KMS-11 (cell line): Measurements from ENCODE around the gene ACTN4.

Experiments
- H2AFZ ChIP-seq: fragments of 200-600 bp; sonication (generic); 2 replicates; pipeline ENCODE4 v1.6.1; 2016; ENCODE audit warnings: antibody characterized with exemption, mixed run types, low read depth
- H3K27ac ChIP-seq: fragments of 200-600 bp; sonication (generic); 2 replicates; pipeline ENCODE4 v1.6.1; 2016; ENCODE audit warnings: mild to moderate bottlenecking, mixed run types
- H3K27me3 ChIP-seq: fragments of 200-600 bp; sonication (generic); 2 replicates; pipeline ENCODE4 v1.6.1; 2017; ENCODE audit warnings: mild to moderate bottlenecking, low read depth, mixed run types, moderate library complexity; ENCODE audit not compliant: insufficient read depth
- H3K36me3 ChIP-seq: fragments of 200-600 bp; sonication (generic); 2 replicates; pipeline ENCODE4 v1.6.1; 2017; ENCODE audit warnings: mild to moderate bottlenecking, mixed run types; ENCODE audit not compliant: insufficient read depth
- H3K4me1 ChIP-seq: fragments of 200-600 bp; sonication (generic); 2 replicates; pipeline ENCODE4 v1.6.1; 2016; ENCODE audit warnings: mild to moderate bottlenecking, low read depth, mixed run types; ENCODE audit not compliant: poor library complexity, severe bottlenecking
- H3K4me2 ChIP-seq: fragments of 200-600 bp; sonication (generic); 2 replicates; pipeline ENCODE4 v1.7.0; 2016; ENCODE audit warnings: mild to moderate bottlenecking, mixed run types
- H3K4me3 ChIP-seq: fragments of 200-600 bp; sonication (generic); IDR thresholded peaks from 2 replicates; pipeline ENCODE4 v1.6.1; 2017; ENCODE audit warnings: low read depth, low read length, mixed read lengths; ENCODE audit not compliant: insufficient read depth
- H3K79me2 ChIP-seq: fragments of 200-600 bp; sonication (generic); 2 replicates; pipeline ENCODE4 v1.6.1; 2016; ENCODE audit warnings: low read depth, mixed run types; ENCODE audit not compliant: insufficient read depth
- H3K9ac ChIP-seq: fragments of 200-600 bp; sonication (generic); 2 replicates; pipeline ENCODE4 v1.6.1; 2016; ENCODE audit warnings: mild to moderate bottlenecking, mixed run types
- H4K20me1 ChIP-seq: fragments of 200-600 bp; sonication (generic); 2 replicates; pipeline ENCODE4 v1.6.1; 2016; ENCODE audit warnings: mild to moderate bottlenecking, mixed run types; ENCODE audit not compliant: insufficient read depth
- CTCF ChIP-seq: fragments of 200-600 bp; sonication (generic); conservative IDR thresholded peaks from 2 replicates; pipeline ENCODE4 v1.6.1; 2017; ENCODE audit warnings: low read depth, mild to moderate bottlenecking, antibody characterized with exemption, low read length, moderate library complexity, mixed read lengths

The ACTN4 gene

GRCh38 chr19:38707512-38708114 lies 60.2 kb downstream of the ACTN4 start:
- no peaks in the 10 kb centered on the region for H3K4me1 ChIP-seq
- H3K9ac ChIP-seq = no peak overlapping the region
- TF ChIP-seq CTCF = no peak
- H3K36me3 ChIP-seq = no peaks in the 10 kb centered on the region; the same call in 1 of the 2 replicates
- no peak overlapping the region for H3K4me3 ChIP-seq
- H4K20me1 ChIP-seq = no peaks in the 10 kb centered on the region
- no peak overlapping the region for H3K27ac ChIP-seq
- H3K27me3 ChIP-seq = no peaks in the 10 kb centered on the region
- H2AFZ ChIP-seq = no peak overlapping the region
- no peaks in the 10 kb centered on the region for H3K79me2 ChIP-seq
- no peak overlapping the region for H3K4me2 ChIP-seq

DNA sequence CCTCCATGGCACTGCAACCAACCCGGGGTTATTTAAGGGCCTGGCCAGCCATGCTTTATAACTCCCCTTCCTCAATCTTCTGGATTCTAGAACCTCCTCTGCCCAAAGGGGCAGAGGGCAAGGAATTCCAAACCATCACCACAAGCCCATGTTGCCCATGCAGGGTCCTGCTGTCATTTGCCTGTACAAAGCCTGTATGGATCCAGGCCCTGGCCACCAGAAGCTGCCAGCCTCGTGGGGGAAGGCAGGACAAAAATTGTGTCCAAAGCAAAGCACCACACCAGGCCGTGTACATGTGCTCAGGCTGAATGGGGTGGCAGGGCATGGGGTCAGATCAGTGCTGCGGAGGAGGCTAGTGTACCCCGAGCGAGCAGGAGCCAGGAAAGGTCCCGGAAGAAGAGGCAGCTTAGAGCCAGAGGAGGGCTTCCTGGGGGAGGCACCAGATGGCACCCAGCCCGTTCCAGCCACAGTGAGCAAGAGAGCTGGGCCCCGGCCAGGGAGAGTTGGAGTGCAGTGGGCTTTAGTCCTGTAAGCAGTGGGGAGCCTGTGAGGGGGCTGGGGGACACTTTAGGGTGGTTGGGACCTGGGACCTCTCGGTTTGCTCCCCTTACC lies 61.1 kb downstream of the ACTN4 start:
- Histone ChIP-seq H3K9ac (no peak overlapping the region), H3K27ac (no peak overlapping the region), H3K79me2 (no peaks in the 10 kb centered on the region), H3K4me2 (no peak overlapping the region), H3K4me3 (no peak overlapping the region), H3K36me3 (no peaks in the 10 kb centered on the region; the same call in 1 of the 2 replicates), H3K4me1 (no peaks in the 10 kb centered on the region), H2AFZ (no peak overlapping the region), H4K20me1 (no peaks in the 10 kb centered on the region), H3K27me3 (no peaks in the 10 kb centered on the region)
- no peak for TF ChIP-seq CTCF

GRCh38 chr19:38709119-38709518 lies 61.7 kb downstream of the ACTN4 start:
- H4K20me1 ChIP-seq = no peaks in the 10 kb centered on the region
- no peaks in the 10 kb centered on the region; the same call in 1 of the 2 replicates for H3K36me3 ChIP-seq
- no peaks in the 10 kb centered on the region for H3K79me2 ChIP-seq

DNA sequence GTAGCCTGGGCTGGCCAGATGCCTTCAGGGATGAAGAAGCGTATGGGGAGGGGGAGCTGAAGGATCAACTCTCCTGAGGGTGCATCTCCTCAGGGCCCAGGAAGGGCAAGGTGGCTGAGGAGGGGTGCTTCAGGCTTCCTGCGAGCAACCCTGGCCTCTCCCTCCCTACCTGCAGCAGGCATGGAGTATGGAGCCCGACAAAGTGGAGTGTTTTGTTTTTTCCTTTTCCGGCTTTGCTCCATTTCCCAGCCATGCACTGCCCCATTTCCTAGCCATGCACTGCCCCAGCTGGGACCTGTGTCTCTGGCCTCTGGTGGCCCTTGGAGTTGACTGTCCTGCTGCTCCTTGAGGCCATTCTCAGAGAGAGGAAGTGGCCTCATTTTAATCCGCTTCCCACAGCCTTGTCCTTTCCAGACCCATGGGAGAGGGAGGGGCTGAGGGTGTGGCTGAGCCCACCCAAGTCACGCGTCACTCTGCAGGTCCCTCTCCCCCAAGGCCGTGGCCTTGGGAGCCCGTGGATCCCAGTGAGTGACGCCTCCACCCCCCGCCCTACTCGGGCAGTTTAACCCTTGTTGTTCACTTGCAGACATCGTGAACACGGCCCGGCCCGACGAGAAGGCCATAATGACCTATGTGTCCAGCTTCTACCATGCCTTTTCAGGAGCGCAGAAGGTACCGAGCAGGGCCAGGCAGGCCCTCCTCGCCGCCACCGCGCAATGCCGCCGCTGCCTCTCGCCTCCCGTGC lies 62.4 kb downstream of the ACTN4 start:
- H2AFZ ChIP-seq = no peak overlapping the region
- H3K36me3 ChIP-seq = no peaks in the 10 kb centered on the region; the same call in 1 of the 2 replicates
- no peak for TF ChIP-seq CTCF
- no peak overlapping the region for H3K9ac ChIP-seq
- no peaks in the 10 kb centered on the region for H4K20me1 ChIP-seq
- no peaks in the 10 kb centered on the region for H3K4me1 ChIP-seq
- H3K27ac ChIP-seq = no peak overlapping the region
- H3K27me3 ChIP-seq = no peaks in the 10 kb centered on the region
- no peaks in the 10 kb centered on the region for H3K79me2 ChIP-seq
- H3K4me3 ChIP-seq = no peak overlapping the region
- H3K4me2 ChIP-seq = no peak overlapping the region

More at GRCh38 chr19:38709119-38709518, 61.7 kb downstream of the ACTN4 start:
- H3K27ac ChIP-seq = no peak overlapping the region
- H3K4me2 ChIP-seq = no peak overlapping the region
- no peaks in the 10 kb centered on the region for H3K27me3 ChIP-seq
- H2AFZ ChIP-seq = no peak overlapping the region
- TF ChIP-seq CTCF = no peak
- no peak overlapping the region for H3K9ac ChIP-seq
- no peak overlapping the region for H3K4me3 ChIP-seq
- no peaks in the 10 kb centered on the region for H3K4me1 ChIP-seq
